Measurements from ENCODE around the gene LIPM. TPM values are rescaled to one million over a fixed set of nuclear protein-coding genes. Genes with fewer than 3 reads are reported as not detected.
A peak's percentile ranks its signal among the peaks of the same experiment; 100 is the strongest.

The LIPM gene
- 10 to 100 TPM; 30.4 to 56.7 (median 36.1) TPM for total RNA-seq

GRCh38 chr10:88802523-88803285, at the start of gene LIPM:
Gene LIPM (plus strand): TSS chr10:88802730. CDS start chr10:88802897, 167 bp downstream.
- no peak for DNase-seq (ENCODE audit: low spot score in 2 of 2)
- 69 to 73% methylated on average over 2 of the region's 2 CpGs for whole genome bisulfite sequencing, 2 donors
- intact Hi-C loops (cut with DNase I; ENCODE audit: low total_unique reads): no loop called here
- TF ChIP-seq CTCF (IDR thresholded peaks at IDR 0.05) (no peak), POLR2A (IDR thresholded peaks at IDR 0.05) (no peak)
- no peak within 1 kb of the TSS for H3K4me3 ChIP-seq (ENCODE audit: low read depth, poor library complexity, severe bottlenecking)

GRCh38 chr10:88754287-88754686, 48.2 kb upstream of the LIPM start:
- intact Hi-C loops (cut with DNase I; ENCODE audit: low total_unique reads): no loop called here
- no peak for DNase-seq (ENCODE audit: low spot score in 2 of 2)
- no peak overlapping the region for H3K4me3 ChIP-seq (ENCODE audit: low read depth, poor library complexity, severe bottlenecking)
- no peak for TF ChIP-seq CTCF (IDR thresholded peaks at IDR 0.05)
- no peak for TF ChIP-seq POLR2A (IDR thresholded peaks at IDR 0.05)

- no peak for DNase-seq (ENCODE audit: low spot score in 2 of 2)
- no peak overlapping the region for H3K4me3 ChIP-seq (ENCODE audit: low read depth, poor library complexity, severe bottlenecking)
- WGBS, 2 donors: 64 to 72% methylated on average over 3 of the region's 3 CpGs
- intact Hi-C loops (cut with DNase I; ENCODE audit: low total_unique reads): no loop called here
- TF ChIP-seq POLR2A (IDR thresholded peaks at IDR 0.05) (no peak), CTCF (IDR thresholded peaks at IDR 0.05) (no peak)
Measured at GRCh38 chr10:88755753-88756152, 46.8 kb upstream of the LIPM start.

- TF ChIP-seq POLR2A (IDR thresholded peaks at IDR 0.05) (no peak), CTCF (IDR thresholded peaks at IDR 0.05) (no peak)
- no peak for DNase-seq (ENCODE audit: low spot score in 2 of 2)
- H3K4me3 ChIP-seq (ENCODE audit: low read depth, poor library complexity, severe bottlenecking): no peak overlapping the region
- intact Hi-C loops (cut with DNase I; ENCODE audit: low total_unique reads): no loop called here
- WGBS, 2 donors: 0 to 56% methylated on average over 1 of the region's 1 CpG
Measured at GRCh38 chr10:88756660-88757059, 45.9 kb upstream of the LIPM start.

- H3K4me3 ChIP-seq (ENCODE audit: low read depth, poor library complexity, severe bottlenecking): no peak within 1 kb of the TSS
- TF ChIP-seq CTCF (IDR thresholded peaks at IDR 0.05) (no peak), POLR2A (IDR thresholded peaks at IDR 0.05) (no peak)
- DNase-seq (ENCODE audit: low spot score in 2 of 2): peak in 1 of 2 donors; percentile 34
- intact Hi-C loops (cut with DNase I; ENCODE audit: low total_unique reads): no loop called here
- WGBS, 2 donors: 69 to 77% methylated on average over 7 of the region's 7 CpGs
Measured at GRCh38 chr10:88759366-88760101, 43.0 kb upstream of the LIPM start, which contains the start of gene LIPN. Gene LIPN (plus strand): TSS chr10:88760020. CDS start chr10:88761406, 1,386 bp downstream.
